Hypothalamus (tissue), 51 donors: Measurements from ENCODE around the gene CBFA2T3.

Source experiments
- DNase-seq, 51 donors: peaks; one replicate each; lab custom pipeline; 2025; lab: John Stamatoyannopoulos, UW

Gene CBFA2T3

GRCh38 chr16:88979353-88980015 lies 2.5 kb upstream of the CBFA2T3 start:
- DNase-seq: no peak

GRCh38 chr16:88978608-88979346 lies 1.8 kb upstream of the CBFA2T3 start:
- DNase-seq: peak in 9 of 51 donors; percentile 8 to 37 (median 18)

GRCh38 chr16:88977812-88978607 lies 1.0 kb upstream of the CBFA2T3 start:
- DNase-seq: no peak

- no peak for DNase-seq
These were observed 515 bp downstream of the CBFA2T3 start for GRCh38 chr16:88976366-88977017.

- DNase-seq: no peak
These were observed 1.4 kb downstream of the CBFA2T3 start for GRCh38 chr16:88975511-88976061.

- no peak for DNase-seq
These were observed 2.1 kb downstream of the CBFA2T3 start for GRCh38 chr16:88974916-88975215.

GRCh38 chr16:88974080-88974915 lies 2.7 kb downstream of the CBFA2T3 start:
- no peak for DNase-seq

- DNase-seq: no peak
These were observed 3.5 kb downstream of the CBFA2T3 start for GRCh38 chr16:88973415-88974050.

GRCh38 chr16:88973007-88973410 lies 4.0 kb downstream of the CBFA2T3 start:
- no peak for DNase-seq

GRCh38 chr16:88972349-88972748 lies 4.7 kb downstream of the CBFA2T3 start:
- no peak for DNase-seq

- DNase-seq: peak in 5 of 51 donors; percentile 5 to 23 (median 9)
These were observed 5.5 kb downstream of the CBFA2T3 start for GRCh38 chr16:88971371-88972097.

- DNase-seq: no peak
These were observed 6.4 kb downstream of the CBFA2T3 start for GRCh38 chr16:88970539-88971065.

GRCh38 chr16:88970050-88970449 lies 7.0 kb downstream of the CBFA2T3 start:
- DNase-seq: no peak

- no peak for DNase-seq
These were observed 7.6 kb downstream of the CBFA2T3 start for GRCh38 chr16:88969361-88969831.

- DNase-seq: no peak
These were observed 8.3 kb downstream of the CBFA2T3 start for GRCh38 chr16:88968589-88969280.

GRCh38 chr16:88967830-88968588 lies 9.0 kb downstream of the CBFA2T3 start:
- DNase-seq: no peak
